Liver (tissue), 9 donors: ENCODE data around the gene NSDHL. TPM values are rescaled to one million over a fixed set of nuclear protein-coding genes. Genes with fewer than 3 reads are reported as not detected.

Experiments
- DNase-seq: peaks from one replicate; pipeline ENCODE4 v3.0.0-alpha.2; 2017; ENCODE audit warnings: low spot score
- H3K27ac ChIP-seq, 2 donors: one replicate each; pipeline ENCODE4 v1.7.0; 2013; ENCODE audit warnings: inconsistent platforms in 2 of 2, low read length in 2 of 2, control low read depth in 1 of 2, low read depth in 1 of 2, mild to moderate bottlenecking in 1 of 2
- H3K27me3 ChIP-seq, 4 donors: one replicate each; pipeline versions ENCODE4 v1.6.1 to v1.7.0; 2013; ENCODE audit warnings: low read length in 3 of 4, inconsistent platforms in 1 of 4, mild to moderate bottlenecking in 1 of 4, moderate library complexity in 1 of 4; ENCODE audit not compliant: control insufficient read depth in 4 of 4, insufficient read depth in 4 of 4
- H3K36me3 ChIP-seq, 4 donors: one replicate each; pipeline versions ENCODE4 v1.6.1 to v1.7.0; 2013; ENCODE audit warnings: low read length in 3 of 4, mild to moderate bottlenecking in 3 of 4, low read depth in 1 of 4, moderate library complexity in 1 of 4; ENCODE audit not compliant: control insufficient read depth in 4 of 4, insufficient read depth in 3 of 4
- H3K4me1 ChIP-seq, 4 donors: one replicate each; pipeline versions ENCODE4 v1.6.1 to v1.7.0; 2013; ENCODE audit warnings: low read length in 3 of 4, mild to moderate bottlenecking in 3 of 4, moderate library complexity in 1 of 4; ENCODE audit not compliant: control insufficient read depth in 4 of 4, insufficient read depth in 4 of 4
- H3K4me3 ChIP-seq, 3 donors: one replicate each; pipeline versions ENCODE4 v1.6.1 to v1.7.0; 2013; ENCODE audit warnings: low read length in 3 of 3, control low read depth in 1 of 3, low read depth in 1 of 3, mild to moderate bottlenecking in 1 of 3
- H3K9ac ChIP-seq, 2 donors: one replicate each; pipeline ENCODE4 v1.7.0; 2013; ENCODE audit warnings: low read length in 2 of 2, mild to moderate bottlenecking in 2 of 2, moderate library complexity in 2 of 2, control low read depth in 1 of 2, low read depth in 1 of 2
- H3K9me3 ChIP-seq, 4 donors: one replicate each; pipeline versions ENCODE4 v1.6.1 to v1.7.0; 2013; ENCODE audit warnings: low read length in 3 of 4; ENCODE audit not compliant: control insufficient read depth in 4 of 4
- EGR1 ChIP-seq, 2 donors: IDR thresholded peaks; 2 replicates each; pipeline ENCODE4 v1.6.1; 2016 to 2018; ENCODE audit warnings: antibody characterized with exemption in 2 of 2, low read depth in 2 of 2
- FOXA1 ChIP-seq: IDR thresholded peaks from 2 replicates; pipeline ENCODE4 v1.6.1; 2016; ENCODE audit warnings: antibody characterized with exemption
- GABPA ChIP-seq, 2 donors: IDR thresholded peaks in 1 of 2; conservative IDR thresholded peaks in 1 of 2; 2 replicates each; pipeline ENCODE4 v1.6.1; 2016; ENCODE audit warnings: antibody characterized with exemption in 2 of 2, mild to moderate bottlenecking in 1 of 2, moderate library complexity in 1 of 2
- HNF4A ChIP-seq, 2 donors: conservative IDR thresholded peaks; 2 replicates each; pipeline ENCODE4 v1.6.1; 2016; ENCODE audit warnings: antibody characterized with exemption in 2 of 2, mild to moderate bottlenecking in 2 of 2
- HNF4G ChIP-seq: IDR thresholded peaks from 2 replicates; pipeline ENCODE4 v1.6.1; 2016; ENCODE audit warnings: antibody characterized with exemption
- JUND ChIP-seq, 2 donors: IDR thresholded peaks; 2 replicates each; pipeline ENCODE4 v1.6.1; 2016; ENCODE audit warnings: antibody characterized with exemption in 2 of 2
- NR2F2 ChIP-seq: IDR thresholded peaks from 2 replicates; pipeline ENCODE4 v1.6.1; 2016; ENCODE audit warnings: antibody characterized with exemption
- RAD21 ChIP-seq, 2 donors: IDR thresholded peaks; 2 replicates each; pipeline ENCODE4 v1.6.1; 2016; ENCODE audit warnings: antibody characterized with exemption in 2 of 2, mild to moderate bottlenecking in 2 of 2
- RXRA ChIP-seq, 2 donors: IDR thresholded peaks; 2 replicates each; pipeline ENCODE4 v1.6.1; 2017 to 2018; ENCODE audit warnings: antibody characterized with exemption in 2 of 2, mild to moderate bottlenecking in 1 of 2
- TAF1 ChIP-seq: conservative IDR thresholded peaks from 2 replicates; pipeline ENCODE4 v1.6.1; 2016; ENCODE audit warnings: antibody characterized with exemption, mild to moderate bottlenecking
- YY1 ChIP-seq: IDR thresholded peaks from 2 replicates; pipeline ENCODE4 v1.6.1; 2016; ENCODE audit warnings: antibody characterized with exemption, mild to moderate bottlenecking
- whole genome bisulfite sequencing: extraction: QIAGEN DNeasy Blood & Tissue Kit; methylation state at CpG from one replicate; pipeline ENCODE4 v1.1.7; 2013; 5-methylcytosine and 5-hydroxymethylcytosine counted together
- polyA plus RNA-seq, 2 donors: library from polyadenylated mRNA; stranded (reverse) in 1 of 2; unstranded in 1 of 2; fragments of 200-250 nt in 1 of 2; fragments of >200 nt in 1 of 2; fragmentation: Nextera tagmentation in 1 of 2; extraction: Ambion mirVana in 1 of 2; gene quantifications; one replicate each; pipeline versions ENCODE4 v1.2.1 to v1.2.3, GENCODE V29; 2013 to 2015
- total RNA-seq, 2 donors: library from RNA; depleted of rRNA; stranded (reverse); fragments of >200 nt; gene quantifications; one replicate each; pipeline ENCODE4 v1.2.3, GENCODE V29; 2014
- TF ChIP-seq, protein P1 (sequence below): IDR thresholded peaks from 2 replicates; pipeline ENCODE4 v1.6.1; 2016; ENCODE audit warnings: antibody characterized with exemption
- TF ChIP-seq, protein P2 (sequence below): fragments of 150-350 bp; IDR thresholded peaks from 2 replicates; pipeline ENCODE4 v1.5.1; 2017; ENCODE audit warnings: improper control_type of control experiment, low read depth, low read length; ENCODE audit not compliant: missing input control
- TF ChIP-seq, protein P3 (sequence below): IDR thresholded peaks from 2 replicates; pipeline ENCODE4 v1.6.1; 2016; ENCODE audit warnings: antibody characterized with exemption
- TF ChIP-seq, protein P4 (sequence below): IDR thresholded peaks from 2 replicates; pipeline ENCODE4 v1.6.1; 2016; ENCODE audit warnings: antibody characterized with exemption
- donor health status: healthy.
- donor health status: healthy.
- donor health status: healthy.
- donor health status: healthy.
- donor health status: healthy.

Gene NSDHL
- total and polyA plus RNA-seq, 4 donors: 23.8 to 63.6 (median 38.6) TPM

DNA sequence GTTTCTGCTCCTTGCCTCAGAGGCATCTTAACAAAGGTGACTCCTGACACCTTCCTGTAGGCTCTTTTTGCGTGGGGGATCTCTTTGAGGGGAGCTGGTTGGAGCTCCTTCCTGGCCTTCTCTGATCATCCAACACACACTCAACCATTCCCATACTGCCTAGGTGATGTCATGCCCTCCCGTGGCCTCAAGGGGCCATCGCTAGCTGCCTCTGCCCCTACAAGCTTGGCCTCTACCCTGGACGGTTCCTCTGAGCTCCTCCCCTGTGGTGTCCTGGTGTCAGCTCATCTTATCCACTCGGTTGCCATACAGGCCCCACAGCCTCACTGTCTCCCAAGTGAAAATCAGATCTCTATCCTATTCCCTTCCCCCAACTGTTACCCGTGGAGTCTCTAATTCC, 53.3 kb downstream of the NSDHL start:
- Histone ChIP-seq H3K9me3 (no peaks in the 10 kb centered on the region), H3K36me3 (no peaks in the 10 kb centered on the region), H3K27ac (no peak overlapping the region), H3K9ac (no peak overlapping the region), H3K4me1 (no peaks in the 10 kb centered on the region), H3K4me3 (no peak overlapping the region), H3K27me3 (peaks cover 0 to 2% (median 0%) of the 10 kb centered on the region in 4 donors)
- 67% methylated on average over 6 of the region's 6 CpGs for WGBS
- no peak for DNase-seq
- TF ChIP-seq, protein P1, sequence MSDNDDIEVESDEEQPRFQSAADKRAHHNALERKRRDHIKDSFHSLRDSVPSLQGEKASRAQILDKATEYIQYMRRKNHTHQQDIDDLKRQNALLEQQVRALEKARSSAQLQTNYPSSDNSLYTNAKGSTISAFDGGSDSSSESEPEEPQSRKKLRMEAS: no peak
- TF ChIP-seq RXRA (IDR thresholded peaks at IDR 0.05) (no peak), GABPA (IDR thresholded peaks at IDR 0.05 in 1 of 2, conservative IDR thresholded peaks at IDR 0.05 in 1 of 2) (no peak), HNF4G (no peak), TAF1 (no peak), HNF4A (conservative IDR thresholded peaks at IDR 0.05) (no peak)
- TF ChIP-seq, protein P2, sequence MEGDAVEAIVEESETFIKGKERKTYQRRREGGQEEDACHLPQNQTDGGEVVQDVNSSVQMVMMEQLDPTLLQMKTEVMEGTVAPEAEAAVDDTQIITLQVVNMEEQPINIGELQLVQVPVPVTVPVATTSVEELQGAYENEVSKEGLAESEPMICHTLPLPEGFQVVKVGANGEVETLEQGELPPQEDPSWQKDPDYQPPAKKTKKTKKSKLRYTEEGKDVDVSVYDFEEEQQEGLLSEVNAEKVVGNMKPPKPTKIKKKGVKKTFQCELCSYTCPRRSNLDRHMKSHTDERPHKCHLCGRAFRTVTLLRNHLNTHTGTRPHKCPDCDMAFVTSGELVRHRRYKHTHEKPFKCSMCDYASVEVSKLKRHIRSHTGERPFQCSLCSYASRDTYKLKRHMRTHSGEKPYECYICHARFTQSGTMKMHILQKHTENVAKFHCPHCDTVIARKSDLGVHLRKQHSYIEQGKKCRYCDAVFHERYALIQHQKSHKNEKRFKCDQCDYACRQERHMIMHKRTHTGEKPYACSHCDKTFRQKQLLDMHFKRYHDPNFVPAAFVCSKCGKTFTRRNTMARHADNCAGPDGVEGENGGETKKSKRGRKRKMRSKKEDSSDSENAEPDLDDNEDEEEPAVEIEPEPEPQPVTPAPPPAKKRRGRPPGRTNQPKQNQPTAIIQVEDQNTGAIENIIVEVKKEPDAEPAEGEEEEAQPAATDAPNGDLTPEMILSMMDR: no peak
- TF ChIP-seq, protein P3, sequence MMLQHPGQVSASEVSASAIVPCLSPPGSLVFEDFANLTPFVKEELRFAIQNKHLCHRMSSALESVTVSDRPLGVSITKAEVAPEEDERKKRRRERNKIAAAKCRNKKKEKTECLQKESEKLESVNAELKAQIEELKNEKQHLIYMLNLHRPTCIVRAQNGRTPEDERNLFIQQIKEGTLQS: no peak

DNA sequence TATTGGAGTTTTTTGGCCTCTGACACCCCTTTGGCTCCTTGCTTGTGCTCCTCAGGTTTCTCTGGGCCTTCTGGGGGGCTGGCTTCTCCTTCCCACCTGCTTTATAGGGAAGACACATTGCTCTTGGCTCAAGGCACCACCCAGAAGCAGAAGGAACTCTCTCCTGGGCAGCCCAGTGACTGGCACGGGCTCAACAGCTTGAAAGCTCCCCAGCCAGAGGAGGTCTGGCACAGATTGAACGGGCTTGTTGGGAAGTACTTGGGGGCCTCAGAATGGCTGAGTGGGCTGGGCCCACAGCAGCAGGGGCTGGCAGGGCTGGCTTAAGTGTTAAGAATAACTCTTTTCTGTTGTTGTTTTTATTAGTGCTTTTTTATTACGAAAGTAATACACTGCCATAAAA, 55.9 kb downstream of the NSDHL start:
- Histone ChIP-seq H3K4me1 (no peaks in the 10 kb centered on the region), H3K9ac (no peak overlapping the region), H3K27me3 (peaks cover 0 to 7% (median 2%) of the 10 kb centered on the region in 4 donors), H3K36me3 (no peaks in the 10 kb centered on the region), H3K9me3 (no peaks in the 10 kb centered on the region), H3K4me3 (no peak overlapping the region), H3K27ac (no peak overlapping the region)
- no peak for DNase-seq
- 74% methylated on average over 3 of the region's 3 CpGs for WGBS
- TF ChIP-seq, protein P3: no peak
- TF ChIP-seq NR2F2: no peak
- no peak for TF ChIP-seq JUND (IDR thresholded peaks at IDR 0.05)
- TF ChIP-seq, protein P4, sequence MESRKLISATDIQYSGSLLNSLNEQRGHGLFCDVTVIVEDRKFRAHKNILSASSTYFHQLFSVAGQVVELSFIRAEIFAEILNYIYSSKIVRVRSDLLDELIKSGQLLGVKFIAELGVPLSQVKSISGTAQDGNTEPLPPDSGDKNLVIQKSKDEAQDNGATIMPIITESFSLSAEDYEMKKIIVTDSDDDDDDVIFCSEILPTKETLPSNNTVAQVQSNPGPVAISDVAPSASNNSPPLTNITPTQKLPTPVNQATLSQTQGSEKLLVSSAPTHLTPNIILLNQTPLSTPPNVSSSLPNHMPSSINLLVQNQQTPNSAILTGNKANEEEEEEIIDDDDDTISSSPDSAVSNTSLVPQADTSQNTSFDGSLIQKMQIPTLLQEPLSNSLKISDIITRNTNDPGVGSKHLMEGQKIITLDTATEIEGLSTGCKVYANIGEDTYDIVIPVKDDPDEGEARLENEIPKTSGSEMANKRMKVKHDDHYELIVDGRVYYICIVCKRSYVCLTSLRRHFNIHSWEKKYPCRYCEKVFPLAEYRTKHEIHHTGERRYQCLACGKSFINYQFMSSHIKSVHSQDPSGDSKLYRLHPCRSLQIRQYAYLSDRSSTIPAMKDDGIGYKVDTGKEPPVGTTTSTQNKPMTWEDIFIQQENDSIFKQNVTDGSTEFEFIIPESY: no peak
- no peak for TF ChIP-seq RAD21 (IDR thresholded peaks at IDR 0.05)
- no peak for TF ChIP-seq GABPA (IDR thresholded peaks at IDR 0.05 in 1 of 2, conservative IDR thresholded peaks at IDR 0.05 in 1 of 2)
- TF ChIP-seq EGR1 (IDR thresholded peaks at IDR 0.05; ENCODE audit: low read depth in 2 of 2): no peak
- TF ChIP-seq HNF4G: no peak
- TF ChIP-seq, protein P1: no peak
- no peak for TF ChIP-seq FOXA1
- TF ChIP-seq, protein P2: no peak
- no peak for TF ChIP-seq YY1
